Smooth muscle cell (in vitro differentiated cells): ENCODE data around the gene PLEKHG7. TPM values are rescaled to one million over a fixed set of nuclear protein-coding genes. Genes with fewer than 3 reads are reported as not detected.
"Not testable (repeated sequence)": the region's sequence is repeated elsewhere in the genome, so short reads cannot be mapped to it uniquely, and the experiment has no call there.

Experiments used
- DNase-seq: peaks from one replicate; lab custom pipeline; 2025; ENCODE audit not compliant: unreplicated experiment; lab: John Stamatoyannopoulos, UW
- H2AFZ ChIP-seq: fragments of 200-600 bp; sonication (generic); 2 replicates; pipeline ENCODE4 v1.6.0; 2016; ENCODE audit warnings: antibody characterized with exemption, low read depth, mild to moderate bottlenecking
- H3F3A ChIP-seq: fragments of 200-600 bp; sonication (generic); 2 replicates; pipeline ENCODE4 v1.6.0; 2017; ENCODE audit warnings: antibody characterized with exemption, low read depth
- H3K27ac ChIP-seq: fragments of 200-600 bp; sonication (generic); 2 replicates; pipeline ENCODE4 v1.5.1; 2016; ENCODE audit warnings: low read depth, mild to moderate bottlenecking
- H3K27me3 ChIP-seq: fragments of 200-600 bp; sonication (generic); 2 replicates; pipeline ENCODE4 v1.6.1; 2016; ENCODE audit warnings: low read depth, mild to moderate bottlenecking
- H3K36me3 ChIP-seq: fragments of 200-600 bp; sonication (generic); 2 replicates; pipeline ENCODE4 v1.5.1; 2016; ENCODE audit warnings: low read depth
- H3K4me1 ChIP-seq: fragments of 200-600 bp; sonication (generic); 2 replicates; pipeline ENCODE4 v1.5.1; 2016; ENCODE audit warnings: low read depth
- H3K4me2 ChIP-seq: fragments of 200-600 bp; sonication (generic); 2 replicates; pipeline ENCODE4 v1.6.0; 2016; ENCODE audit warnings: mild to moderate bottlenecking
- H3K4me3 ChIP-seq: fragments of 200-600 bp; sonication (generic); 2 replicates; pipeline ENCODE4 v1.5.1; 2016; ENCODE audit warnings: mild to moderate bottlenecking
- H3K79me2 ChIP-seq: fragments of 200-600 bp; sonication (generic); 2 replicates; pipeline ENCODE4 v1.6.0; 2016; ENCODE audit warnings: low read depth, mild to moderate bottlenecking
- H3K9ac ChIP-seq: fragments of 200-600 bp; sonication (generic); 2 replicates; pipeline ENCODE4 v1.6.0; 2016; ENCODE audit warnings: low read depth
- H3K9me3 ChIP-seq: fragments of 200-600 bp; sonication (generic); replicated peaks from 2 replicates; pipeline ENCODE4 v1.5.1; 2016; ENCODE audit warnings: low read depth
- H4K20me1 ChIP-seq: fragments of 200-600 bp; sonication (generic); 2 replicates; pipeline ENCODE4 v1.6.0; 2016; ENCODE audit warnings: low read depth
- WGBS: methylation state at CpG from one replicate; pipeline ENCODE4 v1.1.7; 2016; ENCODE audit warnings: low lambda C conversion rate; 5-methylcytosine and 5-hydroxymethylcytosine counted together
- polyA plus RNA-seq: library from polyadenylated mRNA; unstranded; fragments of >200 nt; fragmentation: Nextera tagmentation; extraction: Ambion mirVana; gene quantifications from 2 replicates; pipeline ENCODE4 v1.2.1, GENCODE V29; 2016
- total RNA-seq: library from RNA; depleted of rRNA; stranded (reverse); fragments of >200 nt; gene quantifications from 2 replicates; pipeline ENCODE4 v1.2.3, GENCODE V29; 2014
- TF ChIP-seq, protein P1 (sequence below): fragments of 200-600 bp; sonication (generic); IDR thresholded peaks from 2 replicates; pipeline ENCODE4 v1.5.1; 2017; ENCODE audit warnings: borderline replicate concordance, mild to moderate bottlenecking, antibody characterized with exemption; ENCODE audit not compliant: insufficient read depth, poor library complexity, severe bottlenecking

The PLEKHG7 gene, protein sequence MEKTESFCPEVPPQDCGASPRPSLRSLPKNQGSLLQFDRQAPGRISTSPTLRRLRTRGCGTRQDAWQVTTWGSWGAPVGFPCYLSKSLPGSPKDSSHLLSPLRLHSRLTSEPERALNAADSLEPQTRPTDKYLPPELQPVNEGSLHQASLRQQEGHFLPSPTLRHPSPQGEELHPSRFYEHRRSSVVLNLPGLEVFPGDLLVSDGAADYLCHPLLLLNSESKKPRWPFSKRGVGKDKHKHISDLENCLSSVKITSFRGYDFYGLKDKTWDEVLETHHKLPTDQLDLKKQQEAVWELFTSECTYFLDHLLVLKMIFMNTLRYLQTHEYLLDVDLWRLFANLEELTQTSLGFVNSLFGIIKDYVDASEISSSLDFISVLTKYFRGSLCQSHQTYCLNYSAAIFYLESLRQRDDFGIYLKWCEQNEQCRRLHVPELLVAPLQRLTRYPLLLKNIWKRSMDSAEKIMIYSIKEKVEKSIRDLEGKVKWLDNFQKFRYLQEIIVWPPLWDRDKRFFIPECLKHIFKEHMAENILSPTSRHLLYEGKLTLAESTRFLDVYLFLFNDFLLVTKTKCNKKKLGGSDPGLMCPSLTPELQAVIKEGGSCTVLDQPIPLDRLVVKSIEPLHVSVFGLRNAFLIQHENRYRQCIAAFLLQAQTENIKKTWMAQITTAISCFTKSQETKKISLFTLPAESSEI
- total RNA-seq (not detected in 2 replicates), polyA plus RNA-seq (not detected in 2 replicates)

DNA sequence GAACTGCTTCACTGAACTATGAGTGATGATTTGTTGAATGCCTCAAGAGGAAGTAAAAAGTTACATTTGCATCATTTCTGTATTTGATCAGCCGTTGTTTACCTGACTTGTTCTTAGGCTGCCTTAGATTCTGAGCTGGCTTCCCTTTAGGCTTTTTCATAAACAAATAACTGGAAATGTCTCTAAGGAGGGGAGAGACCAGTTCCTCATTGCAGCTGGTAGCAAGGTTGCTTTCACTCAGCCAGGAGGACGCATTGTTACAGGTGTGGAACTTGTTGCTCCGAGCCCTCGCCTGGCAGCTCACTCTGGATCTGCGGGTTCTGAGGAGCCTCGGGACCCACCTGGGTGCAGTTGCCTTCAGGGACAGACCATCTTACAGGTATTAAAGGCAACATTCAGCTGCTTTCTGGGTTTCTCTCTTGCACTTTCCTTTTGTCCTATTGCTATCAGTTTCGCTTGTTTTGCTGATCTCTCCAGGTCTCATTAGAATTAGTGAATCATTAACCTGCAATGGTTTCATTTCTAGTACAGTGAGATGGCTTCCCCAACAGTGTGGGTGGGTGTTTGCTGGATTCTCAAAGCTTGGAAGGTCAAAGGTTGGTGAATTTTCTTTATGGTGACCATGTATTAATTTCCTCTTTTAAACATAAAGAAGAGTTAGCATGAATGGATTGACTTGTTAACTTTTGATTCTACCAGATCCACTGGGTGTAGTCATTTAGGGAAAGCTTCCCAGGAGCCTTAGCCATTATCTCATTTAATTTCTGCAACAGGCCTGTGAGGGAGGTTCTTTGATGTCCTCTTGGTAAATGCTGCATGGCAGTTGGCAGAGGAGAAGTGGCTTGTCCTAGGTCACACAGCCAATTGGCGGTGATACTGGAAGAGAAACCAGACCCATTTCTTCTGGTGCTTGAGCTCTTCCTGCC lies at the start of gene PLEKHG7:
Gene PLEKHG7 (plus strand): TSS at position 236 of the 926 bp plus-strand sequence. CDS start 3,643 bp downstream, outside the sequence.
- Histone ChIP-seq H3K79me2 (no peaks in the 10 kb centered on the region), H3K9ac (no peak within 1 kb of the TSS), H3K36me3 (no peaks in the 10 kb centered on the region), H2AFZ (no peak within 1 kb of the TSS), H3K27me3 (no peaks in the 10 kb centered on the region), H4K20me1 (no peaks in the 10 kb centered on the region), H3K4me2 (no peak within 1 kb of the TSS), H3K27ac (no peak within 1 kb of the TSS), H3K4me3 (peak within 1 kb of the TSS; percentile 40), H3F3A (no peaks in the 10 kb centered on the region), H3K9me3 (no peaks in the 10 kb centered on the region), H3K4me1 (no peaks in the 10 kb centered on the region)
- TF ChIP-seq, protein P1, sequence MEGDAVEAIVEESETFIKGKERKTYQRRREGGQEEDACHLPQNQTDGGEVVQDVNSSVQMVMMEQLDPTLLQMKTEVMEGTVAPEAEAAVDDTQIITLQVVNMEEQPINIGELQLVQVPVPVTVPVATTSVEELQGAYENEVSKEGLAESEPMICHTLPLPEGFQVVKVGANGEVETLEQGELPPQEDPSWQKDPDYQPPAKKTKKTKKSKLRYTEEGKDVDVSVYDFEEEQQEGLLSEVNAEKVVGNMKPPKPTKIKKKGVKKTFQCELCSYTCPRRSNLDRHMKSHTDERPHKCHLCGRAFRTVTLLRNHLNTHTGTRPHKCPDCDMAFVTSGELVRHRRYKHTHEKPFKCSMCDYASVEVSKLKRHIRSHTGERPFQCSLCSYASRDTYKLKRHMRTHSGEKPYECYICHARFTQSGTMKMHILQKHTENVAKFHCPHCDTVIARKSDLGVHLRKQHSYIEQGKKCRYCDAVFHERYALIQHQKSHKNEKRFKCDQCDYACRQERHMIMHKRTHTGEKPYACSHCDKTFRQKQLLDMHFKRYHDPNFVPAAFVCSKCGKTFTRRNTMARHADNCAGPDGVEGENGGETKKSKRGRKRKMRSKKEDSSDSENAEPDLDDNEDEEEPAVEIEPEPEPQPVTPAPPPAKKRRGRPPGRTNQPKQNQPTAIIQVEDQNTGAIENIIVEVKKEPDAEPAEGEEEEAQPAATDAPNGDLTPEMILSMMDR, result no peak
- 93% methylated on average over 8 of the region's 8 CpGs for WGBS
- DNase-seq, result no peak

DNA sequence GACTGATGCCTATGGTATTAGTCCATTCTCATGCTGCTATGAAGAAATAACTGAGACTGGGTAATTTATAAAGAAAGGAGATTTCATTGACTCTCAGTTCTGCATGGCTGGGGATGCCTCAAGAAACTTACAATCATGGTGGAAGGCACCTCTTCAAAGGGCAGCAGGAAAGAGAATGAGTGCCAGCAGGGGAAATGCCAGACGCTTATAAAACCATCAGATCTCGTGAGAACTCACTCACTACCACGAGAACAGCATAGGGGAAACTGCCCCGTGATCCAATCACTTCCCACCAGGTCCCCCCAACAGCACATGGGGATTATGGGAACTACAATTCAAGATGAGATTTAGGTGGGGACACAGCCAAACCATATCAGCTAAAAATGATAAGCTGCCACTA lies 48.5 kb upstream of the PLEKHG7 start:
- not testable (repeated sequence) for H3K79me2 ChIP-seq, H3K4me1 ChIP-seq, H3K27me3 ChIP-seq, H3K4me2 ChIP-seq, H3K36me3 ChIP-seq, H3K9me3 ChIP-seq, DNase-seq, H3K27ac ChIP-seq, H3F3A ChIP-seq, H3K9ac ChIP-seq, H2AFZ ChIP-seq, H4K20me1 ChIP-seq, H3K4me3 ChIP-seq
- WGBS, result 85% methylated on average over 4 of the region's 4 CpGs

DNA sequence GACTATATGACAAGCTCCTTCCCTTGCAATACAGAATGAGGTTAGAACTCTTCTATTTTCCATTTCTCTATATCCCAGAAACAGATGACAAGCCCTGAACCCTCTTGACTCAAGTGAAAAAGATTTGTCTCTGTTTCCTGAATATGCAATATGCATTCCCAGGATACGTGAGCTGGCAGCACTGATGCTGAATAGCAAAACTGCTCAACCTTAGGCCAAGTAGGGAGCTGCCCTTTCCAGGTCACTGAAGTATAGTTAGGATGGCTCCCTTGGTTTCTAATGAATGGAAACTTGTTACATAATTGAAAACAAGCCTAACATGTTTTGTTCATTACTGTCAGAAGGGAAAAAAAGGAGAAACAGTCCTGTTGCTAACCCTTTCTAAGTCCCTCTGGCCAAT lies 47.9 kb upstream of the PLEKHG7 start:
- Histone ChIP-seq H2AFZ (no peak overlapping the region), H3K4me2 (no peak overlapping the region)
- 74% methylated on average over 1 of the region's 1 CpG for WGBS

More for the DNA sequence above, 47.9 kb upstream of the PLEKHG7 start:
- Histone ChIP-seq H3K4me3 (no peak overlapping the region), H4K20me1 (no peaks in the 10 kb centered on the region), H3F3A (no peaks in the 10 kb centered on the region), H3K9me3 (no peaks in the 10 kb centered on the region), H3K4me1 (no peaks in the 10 kb centered on the region), H3K9ac (no peak overlapping the region), H3K79me2 (no peaks in the 10 kb centered on the region), H3K27me3 (no peaks in the 10 kb centered on the region), H3K36me3 (no peaks in the 10 kb centered on the region), H3K27ac (no peak overlapping the region)
- TF ChIP-seq, protein P1, result no peak
- no peak for DNase-seq
